Spleen (tissue), 11 donors: ENCODE measurements around the gene GABBR2. TPM values are rescaled to one million over a fixed set of nuclear protein-coding genes. Genes with fewer than 3 reads are reported as not detected.
"Not testable (repeated sequence)": the region's sequence is repeated elsewhere in the genome, so short reads cannot be mapped to it uniquely, and the experiment has no call there.

Source experiments
- DNase-seq: peaks from one replicate; pipeline ENCODE4 v3.0.0-alpha.2; 2020
- H3K27ac ChIP-seq, 8 donors: fragments of 200-600 bp; sonication (generic) in 7 of 8; 1 replicate in 4 of 8; 2 replicates in 4 of 8; pipeline versions ENCODE4 v1.5.0 to v1.8.0; 2016 to 2021; ENCODE audit warnings: inconsistent platforms in 4 of 8, mild to moderate bottlenecking in 4 of 8, moderate library complexity in 1 of 8
- H3K27me3 ChIP-seq, 7 donors: fragments of 200-600 bp; sonication (generic) in 6 of 7; replicated peaks in 1 of 7; 1 replicate in 4 of 7; 2 replicates in 3 of 7; pipeline versions ENCODE4 v1.5.0 to v1.8.0; 2016 to 2021; ENCODE audit warnings: inconsistent platforms in 3 of 7, mild to moderate bottlenecking in 1 of 7
- H3K36me3 ChIP-seq, 6 donors: fragments of 200-600 bp; sonication (generic) in 5 of 6; 1 replicate in 4 of 6; 2 replicates in 2 of 6; pipeline versions ENCODE4 v1.5.0 to v1.8.0; 2016 to 2021; ENCODE audit warnings: inconsistent platforms in 2 of 6
- H3K4me1 ChIP-seq, 6 donors: fragments of 200-600 bp; sonication (generic) in 5 of 6; 1 replicate in 3 of 6; 2 replicates in 3 of 6; pipeline versions ENCODE4 v1.5.0 to v1.8.0; 2016 to 2021; ENCODE audit warnings: inconsistent platforms in 3 of 6
- H3K4me3 ChIP-seq, 8 donors: fragments of 200-600 bp; sonication (generic) in 7 of 8; 1 replicate in 4 of 8; 2 replicates in 4 of 8; pipeline versions ENCODE4 v1.5.0 to v1.8.0; 2016 to 2021; ENCODE audit warnings: inconsistent platforms in 4 of 8, mild to moderate bottlenecking in 4 of 8, moderate library complexity in 2 of 8
- H3K9me3 ChIP-seq, 8 donors: fragments of 200-600 bp; sonication (generic) in 7 of 8; 1 replicate in 4 of 8; 2 replicates in 4 of 8; pipeline versions ENCODE4 v1.5.0 to v1.8.0; 2016 to 2021; ENCODE audit warnings: inconsistent platforms in 4 of 8
- POLR2A ChIP-seq, 3 donors: fragments of 450-650 bp; IDR thresholded peaks; one replicate each; pipeline ENCODE4 v1.5.1; 2017; ENCODE audit warnings: antibody characterized with exemption in 3 of 3, mild to moderate bottlenecking in 1 of 3
- POLR2AphosphoS5 ChIP-seq, 3 donors: sonication (generic); formaldehyde crosslinking; IDR thresholded peaks; one replicate each; pipeline ENCODE4 v1.5.1; 2017; ENCODE audit warnings: antibody characterized with exemption in 3 of 3
- WGBS, 5 donors: extraction: QIAGEN DNeasy Blood & Tissue Kit in 3 of 5; methylation state at CpG; one replicate each; pipeline versions ENCODE4 v1.1.5 to v1.1.7; 2013 to 2018; 5-methylcytosine and 5-hydroxymethylcytosine counted together
- intact Hi-C: fragments of 100-400 bp; cut with DNase I; formaldehyde crosslinking; loops from one replicate; pipeline ENCODE4 v1.15.0; 2023; ENCODE audit warnings: low total_unique reads
- polyA plus RNA-seq, 3 donors: library from polyadenylated mRNA; stranded (reverse); fragments of 200-250 nt; gene quantifications; one replicate each; pipeline ENCODE4 v1.2.1, GENCODE V29; 2013
- total RNA-seq, 7 donors: library from RNA; depleted of rRNA in 3 of 7; stranded (reverse); fragments of >200 nt in 3 of 7; fragmentation: NEBNext Ultra II Directional in 4 of 7; extraction: Animal tissue kit (Norgen Biotek cat#: 25700) in 4 of 7; gene quantifications; one replicate each; pipeline versions ENCODE4 v1.1.0 to v1.2.1, GENCODE V29; 2016 to 2021
- TF ChIP-seq, protein P1 (sequence below), 11 experiments: fragments of 200-600 bp in 7 of 11; fragments of 450-650 bp in 4 of 11; sonication (generic) in 4 of 11; IDR thresholded peaks in 8 of 11; conservative IDR thresholded peaks in 3 of 11; 1 replicate in 7 of 11; 2 replicates in 4 of 11; pipeline versions ENCODE4 v1.4.0 to v1.8.0; 2016 to 2021; ENCODE audit warnings: antibody characterized with exemption in 11 of 11, inconsistent platforms in 4 of 11, mild to moderate bottlenecking in 1 of 11
- donor health status: healthy with polysubstance abuse.
- donor health status: DM: no; HTN: no; CAD: no; lungs with moderate emphysema.
- donor health status: DM: no; HTN: no; CAD: no.
- donor health status: Bipolar disorder and iron deficiency.
- donor health status: healthy.
- donor health status: DM: no; HTN: no; CAD: no.
- donor health status: DM: yes; HTN: yes; CAD: no.

GABBR2 gene
- total and polyA plus RNA-seq, 10 donors: 0.03 to 0.32 (median 0.07) TPM; not detected in 7

DNA sequence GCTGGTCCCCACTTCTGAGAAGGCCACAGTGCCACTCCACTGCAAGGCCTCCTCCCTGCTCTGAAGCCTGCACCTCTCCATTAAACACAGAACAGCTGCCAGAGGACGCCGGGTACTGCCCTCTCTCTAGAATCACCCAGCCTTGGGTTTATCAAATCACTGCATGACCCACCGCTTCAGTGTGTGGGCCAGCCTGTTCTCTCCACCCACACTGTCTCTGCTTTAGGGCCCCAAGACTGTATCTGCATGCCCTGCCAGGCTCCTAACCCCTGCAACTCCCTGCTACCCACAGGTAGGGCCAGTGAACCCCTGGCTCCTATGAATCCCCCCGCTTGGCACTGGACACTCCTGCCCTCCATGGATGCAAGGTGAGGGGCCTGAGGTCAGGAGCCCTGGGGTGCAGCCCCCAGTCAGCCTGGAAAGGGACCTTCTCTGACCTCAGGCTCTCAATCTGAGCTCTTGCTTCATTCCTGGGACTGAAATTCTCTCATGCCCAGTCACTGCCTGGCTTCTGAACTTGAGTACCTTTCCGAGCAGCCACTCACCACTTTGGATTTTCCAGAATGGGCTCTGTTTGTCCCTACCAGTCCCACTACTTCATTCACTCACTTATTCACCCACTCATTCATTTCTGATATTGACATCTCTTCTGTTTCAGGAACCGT, 206.3 kb downstream of the GABBR2 start:
- Histone ChIP-seq H3K36me3 (no peaks in the 10 kb centered on the region), H3K27ac (no peak overlapping the region), H3K4me3 (no peak overlapping the region), H3K4me1 (no peaks in the 10 kb centered on the region), H3K27me3 (peaks cover 0 to 21% (median 0%) of the 10 kb centered on the region in 7 donors), H3K9me3 (no peaks in the 10 kb centered on the region)
- intact Hi-C loops: no loop called here
- TF ChIP-seq, protein P1, sequence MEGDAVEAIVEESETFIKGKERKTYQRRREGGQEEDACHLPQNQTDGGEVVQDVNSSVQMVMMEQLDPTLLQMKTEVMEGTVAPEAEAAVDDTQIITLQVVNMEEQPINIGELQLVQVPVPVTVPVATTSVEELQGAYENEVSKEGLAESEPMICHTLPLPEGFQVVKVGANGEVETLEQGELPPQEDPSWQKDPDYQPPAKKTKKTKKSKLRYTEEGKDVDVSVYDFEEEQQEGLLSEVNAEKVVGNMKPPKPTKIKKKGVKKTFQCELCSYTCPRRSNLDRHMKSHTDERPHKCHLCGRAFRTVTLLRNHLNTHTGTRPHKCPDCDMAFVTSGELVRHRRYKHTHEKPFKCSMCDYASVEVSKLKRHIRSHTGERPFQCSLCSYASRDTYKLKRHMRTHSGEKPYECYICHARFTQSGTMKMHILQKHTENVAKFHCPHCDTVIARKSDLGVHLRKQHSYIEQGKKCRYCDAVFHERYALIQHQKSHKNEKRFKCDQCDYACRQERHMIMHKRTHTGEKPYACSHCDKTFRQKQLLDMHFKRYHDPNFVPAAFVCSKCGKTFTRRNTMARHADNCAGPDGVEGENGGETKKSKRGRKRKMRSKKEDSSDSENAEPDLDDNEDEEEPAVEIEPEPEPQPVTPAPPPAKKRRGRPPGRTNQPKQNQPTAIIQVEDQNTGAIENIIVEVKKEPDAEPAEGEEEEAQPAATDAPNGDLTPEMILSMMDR (IDR thresholded peaks at IDR 0.05 in 8 of 11, conservative IDR thresholded peaks at IDR 0.05 in 3 of 11): no peak
- TF ChIP-seq POLR2A (IDR thresholded peaks at IDR 0.05) (no peak), POLR2AphosphoS5 (IDR thresholded peaks at IDR 0.05) (no peak)
- no peak for DNase-seq
- WGBS, 5 donors: 70 to 94% (median 80%) methylated on average over 6 of the region's 6 CpGs

DNA sequence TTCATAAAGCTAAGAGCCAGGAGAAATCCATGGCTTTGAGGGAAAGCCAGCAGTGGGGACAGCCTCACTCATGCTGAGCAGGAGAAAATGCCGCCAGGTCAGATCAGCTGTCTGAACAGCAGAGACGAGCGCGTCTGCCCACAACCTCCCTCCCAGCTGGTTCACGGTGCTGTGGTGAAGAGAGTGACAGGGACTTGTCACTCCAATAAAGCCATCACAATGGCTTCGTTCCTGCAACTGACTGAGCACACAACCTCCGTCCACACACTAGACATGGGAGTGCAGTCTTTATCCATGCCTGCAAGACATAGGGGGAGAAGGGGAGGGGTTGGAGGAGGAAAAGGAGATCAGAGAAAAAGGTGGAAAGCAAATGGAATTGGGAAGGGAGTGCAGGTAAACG, 206.9 kb downstream of the GABBR2 start:
- no peak overlapping the region for H3K27ac ChIP-seq
- H3K9me3 ChIP-seq: no peaks in the 10 kb centered on the region
- peaks cover 0 to 19% (median 0%) of the 10 kb centered on the region in 7 donors for H3K27me3 ChIP-seq
- H3K36me3 ChIP-seq: no peaks in the 10 kb centered on the region
- TF ChIP-seq POLR2A (IDR thresholded peaks at IDR 0.05) (no peak), POLR2AphosphoS5 (IDR thresholded peaks at IDR 0.05) (no peak)
- TF ChIP-seq, protein P1 (IDR thresholded peaks at IDR 0.05 in 8 of 11, conservative IDR thresholded peaks at IDR 0.05 in 3 of 11): no peak
- no peak overlapping the region for H3K4me3 ChIP-seq
- no peak for DNase-seq
- intact Hi-C loops: no loop called here
- WGBS, 5 donors: 80 to 83% (median 83%) methylated on average over 8 of the region's 8 CpGs
- no peaks in the 10 kb centered on the region for H3K4me1 ChIP-seq

DNA sequence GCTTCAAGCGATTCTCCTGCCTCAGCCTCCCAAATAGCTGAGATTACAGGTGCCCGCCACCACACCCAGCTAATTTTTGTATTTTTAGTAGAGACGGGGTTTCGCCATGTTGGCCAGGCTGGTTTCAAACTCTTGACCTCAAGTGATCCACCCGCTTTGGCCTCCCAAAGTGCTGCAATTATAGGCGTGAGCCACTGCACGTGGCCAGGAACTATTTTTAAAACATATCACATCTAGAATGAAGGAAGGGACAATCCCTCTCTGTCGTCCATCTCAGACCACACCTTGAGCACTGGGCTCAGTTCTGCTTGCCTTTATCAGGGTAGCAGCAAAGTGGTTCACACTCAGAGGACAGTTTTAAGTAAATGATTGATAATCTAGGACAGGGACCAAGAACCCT, 207.5 kb downstream of the GABBR2 start:
- H3K4me1 ChIP-seq, H3K9me3 ChIP-seq, H3K27ac ChIP-seq, DNase-seq, H3K36me3 ChIP-seq, H3K4me3 ChIP-seq, intact Hi-C loops: not testable (repeated sequence)
- H3K27me3 ChIP-seq: peaks cover 0 to 14% (median 0%) of the 10 kb centered on the region in 7 donors
- WGBS, 5 donors: 79 to 85% (median 81%) methylated on average over 8 of the region's 8 CpGs

DNA sequence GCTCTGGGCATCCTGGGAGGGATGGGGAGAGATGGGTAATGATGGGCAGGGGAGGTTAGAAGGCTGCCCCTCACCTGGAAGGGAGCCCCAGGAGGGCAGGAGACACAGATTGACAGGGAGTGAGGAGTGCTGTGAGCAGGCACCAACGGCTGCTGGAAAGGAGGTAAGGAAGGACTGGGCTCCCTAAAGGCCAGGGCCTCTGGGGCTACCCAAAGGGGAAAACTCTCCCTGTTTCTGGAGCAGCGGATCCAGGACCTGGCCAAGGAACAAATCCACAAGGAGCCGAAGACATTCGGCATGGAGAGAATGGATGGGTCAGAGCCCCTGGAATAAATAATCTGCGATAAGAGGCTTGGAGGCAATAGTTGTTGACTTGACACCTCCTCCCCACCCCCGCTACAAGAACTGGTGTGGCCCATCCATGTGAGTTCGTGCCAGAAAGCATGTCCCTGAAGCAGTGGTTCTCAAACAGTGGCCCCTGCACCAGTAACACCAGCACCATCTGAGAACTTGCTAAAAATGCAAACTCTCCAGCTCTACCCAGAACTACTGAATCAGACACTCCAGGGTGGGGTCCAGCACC, 208.3 kb downstream of the GABBR2 start:
- intact Hi-C loops: no loop called here
- DNase-seq: no peak
- no peak for TF ChIP-seq POLR2A (IDR thresholded peaks at IDR 0.05)
- TF ChIP-seq, protein P1 (IDR thresholded peaks at IDR 0.05 in 8 of 11, conservative IDR thresholded peaks at IDR 0.05 in 3 of 11): no peak
- TF ChIP-seq POLR2AphosphoS5 (IDR thresholded peaks at IDR 0.05): no peak
- H3K36me3 ChIP-seq: no peaks in the 10 kb centered on the region
- H3K27me3 ChIP-seq: peaks cover 0 to 6% (median 0%) of the 10 kb centered on the region in 7 donors
- 76 to 88% (median 85%) methylated on average over 7 of the region's 7 CpGs for WGBS, 5 donors
- H3K27ac ChIP-seq: no peak overlapping the region
- no peaks in the 10 kb centered on the region for H3K4me1 ChIP-seq
- H3K9me3 ChIP-seq: no peaks in the 10 kb centered on the region
- no peak overlapping the region for H3K4me3 ChIP-seq
